HG02610 (cell line): ENCODE data around the gene MYF6.
A peak's percentile ranks its signal among the peaks of the same experiment; 100 is the strongest.
"Not testable (repeated sequence)": the region's sequence is repeated elsewhere in the genome, so short reads cannot be mapped to it uniquely, and the experiment has no call there.

Experiments used
- ATAC-seq: cut with Tn5 transposase; IDR thresholded peaks from one replicate; pipeline ENCODE4 v1.9.1; 2021; ENCODE audit warnings: mild to moderate bottlenecking, moderate library complexity; ENCODE audit not compliant: unreplicated experiment

Gene MYF6

DNA sequence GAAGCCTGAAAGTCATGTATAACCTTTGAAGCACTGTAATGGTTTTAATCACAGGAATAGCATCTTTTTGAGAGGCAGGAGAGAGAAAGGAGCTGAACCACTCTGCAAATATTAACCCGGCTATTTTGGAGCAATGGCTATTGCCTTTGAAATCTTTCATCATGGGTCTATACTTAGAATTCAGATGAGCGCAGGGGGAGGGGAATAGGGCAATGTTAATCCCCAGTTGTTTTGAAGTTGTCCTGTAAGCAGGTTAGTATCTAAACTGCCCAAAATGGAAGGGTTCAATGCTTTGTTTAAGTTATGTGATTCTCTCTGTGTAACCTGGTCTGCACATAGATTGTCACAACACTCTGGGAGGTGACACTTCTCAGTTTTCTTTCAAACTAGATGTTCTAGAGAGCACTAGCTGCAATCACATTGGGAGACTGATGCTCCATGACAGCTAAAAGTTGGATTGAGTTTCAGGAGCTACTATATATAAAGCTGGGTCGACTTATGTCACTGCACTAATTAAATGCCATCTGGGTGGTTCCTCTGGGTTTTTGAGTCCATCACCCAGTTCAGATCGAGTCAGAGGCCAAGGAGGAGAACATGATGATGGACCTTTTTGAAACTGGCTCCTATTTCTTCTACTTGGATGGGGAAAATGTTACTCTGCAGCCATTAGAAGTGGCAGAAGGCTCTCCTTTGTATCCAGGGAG, at the start of gene MYF6:
Gene MYF6 (plus strand): TSS at position 509 of the 704 bp plus-strand sequence. CDS start 86 bp downstream, at position 595.
- ATAC-seq = no peak

DNA sequence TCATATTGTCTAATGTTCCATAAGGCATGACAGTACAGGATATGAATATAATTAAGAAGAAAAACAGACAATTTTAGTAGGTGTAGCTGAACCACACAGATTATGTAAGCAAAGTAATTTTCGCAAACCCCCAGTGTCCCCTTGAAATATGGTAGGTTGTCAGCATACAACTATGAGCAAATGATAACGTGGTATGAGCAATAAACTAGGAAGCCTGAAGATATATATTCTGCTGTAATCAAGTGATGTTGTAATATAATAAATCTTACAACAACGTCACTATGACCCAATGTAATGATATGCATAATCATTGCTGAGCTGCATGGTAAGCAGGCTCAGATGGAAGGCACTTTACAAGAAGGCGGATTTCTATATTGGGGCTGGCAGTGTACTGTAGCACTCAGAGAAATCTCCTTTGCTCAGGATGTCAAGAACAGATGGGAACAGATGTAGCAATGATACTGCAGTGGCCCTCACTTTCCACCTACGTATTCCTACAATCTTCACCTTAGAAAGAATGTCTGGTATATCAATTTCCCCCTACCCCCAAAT, 47.8 kb upstream of the MYF6 start:
- no peak for ATAC-seq

DNA sequence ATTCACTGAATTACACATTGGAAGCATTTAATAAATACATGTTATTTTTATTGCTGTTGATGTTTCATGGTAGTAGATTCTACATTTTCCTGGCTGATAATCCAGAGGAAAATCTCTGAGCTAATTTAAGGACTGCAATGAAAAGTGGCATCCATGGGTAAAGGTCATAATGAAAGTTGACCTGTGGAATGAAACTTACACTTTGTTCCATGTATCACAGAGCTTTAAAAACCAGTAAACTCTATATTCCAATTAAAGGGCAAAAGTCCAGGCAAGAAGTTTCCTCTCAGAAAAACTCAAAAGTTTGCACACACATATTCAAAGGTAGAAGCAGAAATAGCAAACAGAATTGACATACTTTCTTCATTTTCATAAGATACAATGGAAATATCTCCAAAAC, 44.8 kb upstream of the MYF6 start:
- no peak for ATAC-seq

DNA sequence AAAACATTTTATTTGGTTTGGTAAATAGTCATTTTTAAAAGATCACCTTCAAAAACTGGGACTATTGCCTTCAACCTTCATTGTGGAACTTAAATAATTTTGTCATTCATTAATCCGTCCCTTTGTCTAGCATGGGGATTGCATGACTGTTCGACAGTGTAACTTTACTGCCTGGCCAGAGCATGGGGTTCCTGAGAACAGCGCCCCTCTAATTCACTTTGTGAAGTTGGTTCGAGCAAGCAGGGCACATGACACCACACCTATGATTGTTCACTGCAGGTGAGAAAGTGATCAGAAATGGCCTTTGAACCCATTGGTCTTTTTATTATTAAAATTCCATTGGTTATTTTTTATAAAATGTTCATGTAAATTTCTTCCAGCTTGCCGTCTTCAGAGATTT, 37.2 kb upstream of the MYF6 start:
- no peak for ATAC-seq

DNA sequence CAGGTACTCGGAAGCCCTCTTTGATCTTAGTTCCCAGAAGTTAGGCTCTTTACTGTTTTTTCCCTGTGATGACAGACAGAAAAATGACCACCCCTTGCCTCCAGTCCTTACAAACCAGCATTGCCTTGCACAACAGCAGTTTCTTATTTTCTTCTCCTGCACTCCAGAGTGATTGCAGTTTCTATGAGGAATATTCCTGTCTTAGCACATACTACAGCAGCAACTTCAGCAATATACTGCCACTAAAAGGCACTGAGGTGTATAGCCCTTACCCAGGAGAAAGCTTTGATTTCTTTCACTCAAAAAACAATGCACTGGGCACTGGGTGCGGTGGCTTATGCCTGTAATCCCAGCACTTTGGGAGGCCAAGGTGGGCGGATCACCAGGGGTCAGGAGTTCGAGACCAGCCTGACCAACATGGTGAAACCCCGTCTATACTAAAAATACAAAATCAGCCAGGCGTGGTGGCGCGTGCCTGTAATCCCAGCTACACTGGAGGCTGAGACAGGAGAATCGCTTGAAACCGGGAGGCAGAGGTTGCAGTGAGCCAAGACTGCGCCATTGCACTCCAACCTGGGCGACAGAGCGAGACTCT, 31.3 kb upstream of the MYF6 start:
- not testable (repeated sequence) for ATAC-seq

DNA sequence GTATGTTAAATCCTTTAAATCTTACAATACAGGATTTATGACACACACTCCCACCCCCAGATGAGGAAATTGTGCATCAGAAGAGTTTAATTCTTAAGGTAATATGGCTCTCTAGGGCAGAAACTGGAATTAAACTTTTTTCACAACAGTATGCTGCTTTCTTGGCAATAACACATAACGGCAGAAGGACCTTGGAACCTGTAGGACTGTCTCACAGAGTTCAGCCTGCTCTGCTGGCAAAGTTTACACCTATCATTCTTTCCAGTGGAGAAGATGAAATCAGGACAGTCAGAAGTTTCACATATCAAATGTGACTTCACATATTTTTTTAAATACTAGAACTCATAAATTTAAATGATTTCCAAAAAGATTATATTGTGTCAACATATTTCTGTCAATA, 30.6 kb upstream of the MYF6 start:
- ATAC-seq = no peak

DNA sequence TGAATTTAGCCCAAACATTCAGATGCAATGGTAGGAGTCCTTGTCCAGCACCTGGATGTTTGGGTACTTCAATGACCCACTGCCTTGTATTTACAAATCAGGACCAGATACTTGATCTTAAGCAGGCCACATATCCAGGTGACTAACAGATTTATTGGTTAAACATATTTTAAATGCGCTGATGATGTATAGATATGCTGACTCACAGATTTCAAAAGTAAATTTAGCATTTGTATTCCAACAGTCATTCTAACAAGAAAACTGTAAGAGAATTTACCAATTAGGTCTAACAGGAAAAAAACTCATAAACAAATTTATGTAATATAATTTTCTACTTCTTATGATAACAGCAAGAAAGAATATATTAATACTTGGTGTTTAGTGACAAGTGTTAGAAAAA, 29.4 kb upstream of the MYF6 start:
- no peak for ATAC-seq

DNA sequence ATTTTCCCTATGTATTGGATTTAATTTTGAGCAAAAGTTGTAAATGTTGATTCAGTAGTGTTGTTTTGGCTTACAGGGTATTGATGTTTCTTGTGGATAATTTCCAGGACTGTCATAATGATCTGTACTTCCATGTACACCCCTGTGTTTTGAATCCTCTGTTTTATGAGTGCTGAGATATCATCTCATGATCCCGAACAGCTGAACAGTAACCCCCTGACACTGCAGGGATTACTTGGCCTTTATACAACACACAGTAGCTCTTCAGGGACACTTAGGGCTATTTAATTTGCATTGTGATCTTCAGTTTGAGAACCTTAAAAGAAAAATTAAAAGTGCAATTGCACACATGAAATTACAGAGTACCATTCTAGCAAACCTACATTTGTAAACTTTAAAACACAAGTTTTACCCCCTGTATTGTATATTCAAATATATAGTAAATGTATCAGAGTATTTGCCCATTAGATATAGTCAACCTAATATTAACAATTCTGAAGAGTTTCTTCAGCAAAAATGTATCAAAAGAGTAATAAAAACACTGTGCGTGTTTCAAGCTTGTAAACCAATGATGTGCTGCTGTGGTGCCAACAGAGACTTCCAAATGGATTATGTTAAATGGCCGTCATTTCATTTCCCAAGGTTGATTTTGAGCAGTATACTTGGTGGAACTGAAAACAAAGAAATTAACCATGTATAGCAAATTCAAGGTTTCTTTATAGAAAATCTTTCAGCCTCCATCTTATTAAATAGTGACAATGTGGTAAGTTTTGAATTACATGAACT, 27.9 kb upstream of the MYF6 start:
- ATAC-seq = no peak

DNA sequence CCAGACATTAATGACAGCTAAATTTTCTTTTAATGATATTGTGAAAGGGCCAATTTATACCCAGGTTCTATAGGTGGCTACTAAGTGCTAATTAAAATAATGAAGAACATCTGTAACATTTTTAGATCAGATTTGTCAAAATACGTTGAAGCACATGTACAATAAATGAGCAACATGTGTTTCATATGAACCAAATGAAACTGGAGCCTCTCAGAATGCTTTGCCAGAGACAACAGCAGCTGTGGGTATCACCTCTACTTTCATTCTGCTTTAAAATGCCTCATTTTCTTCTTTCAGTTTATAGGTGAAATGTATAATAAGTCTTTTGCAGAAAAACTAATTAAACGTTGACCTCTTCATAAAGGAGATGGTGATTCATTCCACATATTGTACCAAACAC, 26.1 kb upstream of the MYF6 start:
- no peak for ATAC-seq

DNA sequence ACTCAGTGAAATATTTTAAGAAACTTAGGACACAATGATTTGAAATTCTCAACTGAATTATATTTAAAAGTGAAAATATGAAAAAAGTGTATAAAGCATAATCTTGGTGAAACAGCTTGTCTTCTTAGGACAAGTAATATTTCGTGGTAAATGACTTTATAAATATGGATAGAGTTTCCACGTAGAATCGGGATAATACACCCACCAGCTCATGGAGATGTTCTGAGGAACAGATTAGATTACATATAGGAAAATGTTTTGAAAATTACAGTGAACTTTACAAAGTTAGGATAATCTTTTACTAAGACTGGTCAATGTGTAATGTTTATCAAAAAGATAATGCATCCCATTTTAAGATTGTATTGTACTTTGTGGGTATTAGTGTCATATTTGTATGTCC, 25.6 kb upstream of the MYF6 start:
- ATAC-seq = no peak

DNA sequence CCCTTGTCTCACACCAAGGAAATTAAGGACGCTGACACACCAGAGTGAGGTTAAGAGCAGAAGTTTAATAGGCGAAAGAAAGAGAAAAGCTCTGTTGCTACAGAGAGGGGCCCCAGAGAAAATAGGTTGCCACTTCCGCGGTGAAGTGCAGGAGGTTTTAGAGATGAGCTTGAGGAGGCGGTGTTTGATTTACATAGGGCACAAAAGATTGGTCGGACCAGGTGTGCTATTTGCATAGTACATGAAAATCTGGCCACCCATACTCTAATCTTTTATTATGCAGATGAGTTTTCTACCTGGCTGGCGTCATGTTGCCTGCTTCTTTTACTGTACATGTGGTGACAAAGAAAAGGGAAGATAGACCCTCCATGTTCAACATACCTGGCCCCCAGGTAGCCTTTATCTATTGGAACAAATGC, 23.3 kb upstream of the MYF6 start:
- ATAC-seq = no peak

DNA sequence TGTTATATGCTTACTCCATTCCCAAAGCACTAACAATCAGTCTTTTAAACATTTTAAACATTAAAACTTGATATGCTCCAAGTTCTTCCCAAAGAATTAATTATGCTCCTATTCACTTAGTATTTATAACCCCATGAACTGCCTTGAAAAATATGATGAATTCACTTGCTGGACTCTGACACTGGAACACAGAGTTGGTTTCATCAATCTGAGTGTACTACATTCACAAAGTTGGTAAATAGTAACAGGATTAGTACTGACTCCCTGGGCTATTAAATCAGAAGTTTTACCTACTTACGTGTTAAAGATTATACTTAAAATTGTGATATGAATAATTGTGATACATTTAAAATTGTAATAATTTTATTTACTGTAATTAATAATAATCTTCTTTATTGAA, 17.3 kb upstream of the MYF6 start:
- ATAC-seq = no peak

DNA sequence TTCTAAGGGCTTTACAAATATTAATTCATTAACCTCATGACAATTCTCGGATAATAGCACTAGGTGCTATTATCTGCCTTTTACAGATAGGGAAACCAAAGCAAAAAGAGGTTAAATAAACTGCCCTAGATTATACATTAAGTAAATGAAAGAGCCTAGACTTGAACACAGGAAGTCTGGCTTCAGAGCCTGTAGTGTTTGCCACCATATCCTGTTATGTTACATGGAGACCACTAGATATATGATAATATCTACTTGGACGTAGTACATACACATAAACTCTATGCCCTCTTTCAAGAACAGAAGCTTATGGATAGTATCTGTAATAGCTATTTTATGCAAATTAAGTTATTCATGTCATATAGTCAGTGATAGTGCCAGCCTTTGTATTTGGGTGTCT, 16.9 kb upstream of the MYF6 start:
- ATAC-seq = no peak

DNA sequence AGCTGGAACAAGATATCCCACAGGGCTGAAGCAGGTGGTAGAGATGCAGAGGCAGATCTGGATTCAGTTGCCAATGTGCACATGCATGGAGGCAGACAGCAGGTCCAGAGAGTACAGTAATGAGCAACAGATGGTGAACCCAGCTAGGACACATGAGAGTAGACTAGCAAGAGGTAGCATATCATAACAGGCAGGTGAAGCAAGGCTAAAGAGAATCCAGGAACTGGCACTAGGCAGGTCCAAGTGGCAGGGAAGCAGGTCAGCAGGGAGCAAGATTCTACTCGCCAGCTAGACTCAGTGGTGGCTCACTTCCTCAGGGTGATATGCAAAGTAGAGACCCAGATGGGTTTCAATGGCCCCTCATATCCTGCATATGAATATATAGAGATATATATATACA, 15.3 kb upstream of the MYF6 start:
- no peak for ATAC-seq

DNA sequence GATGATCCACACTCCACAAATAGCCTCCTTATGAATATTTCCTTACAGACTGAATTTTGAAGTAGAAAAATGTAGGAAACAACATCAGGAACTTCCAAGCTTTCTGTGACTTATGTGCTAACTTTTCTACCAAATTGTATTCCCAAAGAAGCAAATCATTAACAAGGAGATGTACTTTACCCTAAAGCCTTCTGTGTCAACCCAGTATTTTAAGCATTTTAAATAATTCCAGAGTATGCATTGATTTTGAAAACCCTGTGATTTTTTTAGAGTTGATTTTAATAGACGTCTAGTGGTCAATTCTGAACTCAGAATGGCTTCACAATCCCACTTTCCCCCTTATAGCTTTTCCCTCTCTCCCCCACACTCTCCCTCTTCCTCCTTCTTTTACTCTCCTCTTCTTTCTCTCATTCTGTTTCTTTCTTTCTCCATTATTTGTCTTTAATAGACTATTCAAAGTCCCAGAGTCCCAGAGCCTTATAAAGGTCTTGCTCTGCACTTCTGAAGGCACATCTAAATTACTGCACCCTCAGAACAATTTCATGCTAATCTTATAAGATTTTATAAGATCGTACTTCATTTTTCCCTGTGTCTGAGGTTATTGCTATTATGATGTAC, 10.1 kb upstream of the MYF6 start:
- no peak for ATAC-seq

DNA sequence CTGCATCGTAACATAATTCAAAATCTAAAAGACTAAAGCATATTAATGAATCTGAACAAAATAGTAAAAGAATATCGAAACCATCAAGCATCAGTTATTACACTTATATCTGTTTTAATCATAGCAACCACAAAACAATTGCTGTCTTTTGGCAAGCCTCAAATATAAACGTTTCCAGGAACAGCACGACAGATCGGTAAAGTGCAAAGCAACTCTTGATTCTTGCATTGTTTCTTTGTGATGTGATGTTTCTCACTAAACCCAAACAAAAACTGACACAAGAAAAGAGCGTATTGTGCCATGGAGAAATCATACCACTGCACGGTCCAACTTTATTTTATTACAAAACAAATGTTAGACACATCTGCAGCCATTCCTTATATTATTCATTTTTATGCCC, 9.2 kb upstream of the MYF6 start:
- ATAC-seq = no peak

DNA sequence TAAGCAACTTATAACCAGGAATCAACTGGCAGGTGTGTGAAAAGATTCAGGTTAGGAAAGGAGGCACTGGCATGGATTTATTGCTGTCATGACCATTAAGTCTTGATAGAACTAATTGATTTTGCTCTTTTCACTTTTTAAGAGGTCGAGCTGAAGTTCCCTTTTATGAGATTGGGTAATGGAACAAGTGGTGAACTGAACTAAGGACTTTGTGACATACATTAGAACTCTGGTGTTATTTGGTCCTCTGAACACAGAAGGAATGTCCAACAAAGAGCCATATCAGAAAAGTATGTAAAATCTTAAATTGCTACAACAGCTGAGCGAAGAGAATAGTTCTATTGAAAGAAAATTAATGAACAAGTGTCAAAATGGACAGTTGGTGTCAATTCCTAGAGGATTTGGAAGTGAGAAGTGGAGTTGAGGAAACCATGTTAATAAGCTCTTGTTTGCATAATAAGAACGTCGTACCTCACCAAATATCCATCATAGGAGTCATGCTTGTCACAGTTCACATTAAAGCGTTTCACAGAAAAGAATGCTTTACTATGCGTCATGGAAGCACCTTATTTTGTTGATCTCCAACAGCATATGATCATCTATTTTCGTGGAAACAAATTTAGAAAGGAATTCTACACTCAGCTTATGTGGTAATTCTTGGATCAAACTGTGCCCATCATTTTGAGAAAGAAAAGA, 8.4 kb upstream of the MYF6 start:
- no peak for ATAC-seq

DNA sequence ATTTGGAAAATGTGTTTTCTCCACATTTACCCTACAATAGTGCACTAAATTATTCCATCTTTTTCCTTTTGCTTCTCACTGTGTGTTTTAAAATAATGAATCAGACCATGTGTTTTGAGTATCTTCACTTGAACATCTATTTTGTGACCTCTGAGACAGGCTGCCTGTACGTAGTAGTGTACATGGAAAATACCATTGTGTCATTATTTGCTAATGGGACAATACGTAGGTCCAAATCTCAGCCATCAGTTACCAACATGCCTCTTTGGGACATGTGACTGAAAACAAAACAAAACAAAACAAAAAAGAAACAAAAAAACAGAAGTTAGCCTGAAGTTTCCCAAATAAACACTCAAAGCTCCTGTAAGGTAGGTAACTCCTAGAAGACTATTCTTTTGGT, 7.1 kb upstream of the MYF6 start:
- peak; percentile 31 for ATAC-seq

DNA sequence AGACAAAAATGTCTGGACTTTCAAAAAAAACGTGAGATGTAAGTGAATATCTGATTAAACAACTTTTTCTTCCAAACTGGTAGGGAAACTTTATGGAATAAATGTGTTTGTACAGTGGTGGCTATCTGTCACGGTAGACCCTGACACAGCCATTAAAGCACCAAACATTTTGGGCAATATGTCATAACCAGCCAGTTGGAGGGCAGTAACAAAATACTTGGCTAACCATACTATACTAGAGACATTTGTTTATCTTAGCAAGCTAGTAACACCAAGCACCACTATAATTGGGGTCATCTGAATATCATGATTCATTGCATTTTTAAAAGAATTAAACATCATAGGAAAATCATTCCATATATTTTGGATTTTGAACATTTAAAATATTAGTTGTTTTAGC, 6.0 kb upstream of the MYF6 start:
- no peak for ATAC-seq

DNA sequence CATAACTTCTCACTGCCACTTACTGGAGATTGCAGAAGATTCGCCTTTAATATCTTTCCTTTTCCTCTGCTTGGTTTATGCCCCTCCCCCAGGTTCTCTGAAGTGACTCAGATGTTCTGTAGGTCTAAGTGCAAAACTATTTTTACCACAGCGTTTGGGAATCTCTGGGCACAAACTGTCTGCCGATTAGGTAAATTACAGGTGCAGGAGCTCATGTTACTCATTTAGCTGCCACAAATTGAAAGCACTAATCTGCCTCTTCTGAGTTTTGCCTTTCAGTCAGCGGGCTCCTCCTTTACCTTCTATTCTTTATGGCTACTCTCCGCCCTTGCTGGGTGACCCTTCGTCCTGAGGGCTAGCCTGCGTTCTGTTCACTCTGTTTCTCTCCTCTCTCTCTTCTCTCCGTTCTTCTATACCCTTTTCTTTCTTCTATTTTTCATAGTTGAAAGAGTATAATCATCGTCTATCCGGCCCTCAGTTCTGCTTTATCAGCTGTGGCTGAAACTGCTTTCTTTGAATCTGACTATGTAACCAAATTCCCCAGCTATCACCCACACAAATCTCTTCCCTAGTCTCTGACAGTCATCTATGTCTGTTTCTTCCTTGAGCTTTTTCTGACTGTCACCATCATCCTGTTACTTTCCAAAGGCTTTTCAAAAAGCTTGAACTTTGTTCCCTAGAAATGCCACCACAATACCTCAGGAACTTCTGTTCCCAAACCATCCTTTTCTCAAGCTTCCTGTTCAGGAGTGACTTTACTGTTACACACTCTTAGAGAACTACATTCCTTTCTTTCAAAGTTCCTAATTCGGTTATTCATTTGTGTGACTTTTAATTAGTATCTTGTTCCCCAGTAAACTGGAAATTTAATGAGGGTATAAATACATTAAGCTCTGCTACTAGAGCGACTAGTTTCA, 4.3 kb upstream of the MYF6 start:
- ATAC-seq = peak; percentile 88
